PC-3 (cell line): ENCODE data around the gene CDH4.

ENCODE experiments used
- CTCF ChIP-seq: fragments of 300-600 bp; sonication (generic); conservative IDR thresholded peaks from 2 replicates; pipeline ENCODE4 v1.5.1; 2017; ENCODE audit warnings: antibody characterized with exemption, low read depth, mild to moderate bottlenecking, low read length
- EZH2phosphoT487 ChIP-seq: fragments of 300-600 bp; sonication (generic); IDR thresholded peaks from 2 replicates; pipeline ENCODE4 v1.6.1; 2018; ENCODE audit warnings: mild to moderate bottlenecking, antibody characterized with exemption, low read length, borderline replicate concordance

GRCh38 chr20:61419501-61419900 lies 167.4 kb downstream of the CDH4 start:
- no peak for TF ChIP-seq CTCF
- no peak for TF ChIP-seq EZH2phosphoT487
